ENCODE data around the gene PCDHGC4. TPM values are rescaled to one million over a fixed set of nuclear protein-coding genes. Genes with fewer than 3 reads are reported as not detected.

PCDHGC4 gene
- total RNA-seq, 1 experiment from 2014 or later = 0.10 TPM

DNA sequence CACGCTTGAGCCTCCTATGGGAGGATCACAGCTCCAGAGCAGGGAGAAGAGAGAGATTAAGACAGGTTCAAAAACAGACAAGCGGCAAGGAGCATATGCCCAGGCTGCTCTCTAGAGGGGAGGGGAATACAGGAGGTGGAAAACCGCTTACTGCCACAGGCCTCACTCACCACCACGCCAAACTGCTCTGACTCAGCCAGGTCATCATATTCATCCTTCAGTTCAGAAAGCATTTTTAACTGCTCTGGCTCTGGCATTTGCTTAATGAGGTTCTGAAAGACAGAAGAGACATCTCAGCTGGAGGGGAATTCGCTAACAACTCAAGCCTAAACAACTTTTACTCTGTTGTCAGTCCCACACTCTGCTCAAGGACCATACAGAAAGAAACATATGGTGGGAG, 44.2 kb downstream of the PCDHGC4 start:
- DNase-seq (ENCODE audit: low spot score) = no peak

DNA sequence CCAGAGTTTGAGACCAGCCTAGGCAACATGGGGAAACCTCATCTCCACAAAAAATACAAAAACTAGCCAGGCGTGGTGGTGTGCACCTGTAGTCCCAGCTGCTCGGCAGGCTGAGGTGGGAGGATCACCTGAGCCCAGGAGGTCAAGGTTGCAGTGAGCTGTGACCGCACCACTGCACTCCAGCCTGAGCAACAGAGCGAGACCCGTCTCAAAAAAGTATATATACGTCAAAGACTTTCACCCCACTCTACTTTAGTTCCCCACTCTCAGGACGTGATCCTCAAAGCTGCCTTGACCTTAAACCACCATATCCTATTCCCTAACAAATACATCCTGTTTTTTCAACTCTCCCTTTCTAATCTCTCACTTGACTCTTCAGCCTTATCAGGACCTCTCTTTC, 45.0 kb downstream of the PCDHGC4 start:
- DNase-seq (ENCODE audit: low spot score) = no peak

DNA sequence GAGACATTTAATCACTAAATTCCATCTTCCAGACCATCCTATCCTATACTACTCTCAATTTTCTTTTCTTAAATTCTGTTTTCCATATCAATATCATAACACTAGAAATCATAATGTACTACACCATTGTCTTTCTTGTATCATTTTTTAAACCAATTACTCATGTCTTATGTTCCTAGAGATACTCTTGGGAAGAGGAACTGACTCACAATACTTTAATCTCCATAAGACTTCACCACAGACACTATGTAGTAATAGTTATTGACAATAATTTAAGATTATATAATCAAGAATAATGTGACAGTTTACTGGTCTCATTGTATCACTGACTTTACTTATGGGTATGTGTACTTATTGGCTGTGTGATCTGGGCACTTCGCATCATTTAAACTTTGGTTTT, 47.9 kb downstream of the PCDHGC4 start:
- DNase-seq (ENCODE audit: low spot score) = no peak

DNA sequence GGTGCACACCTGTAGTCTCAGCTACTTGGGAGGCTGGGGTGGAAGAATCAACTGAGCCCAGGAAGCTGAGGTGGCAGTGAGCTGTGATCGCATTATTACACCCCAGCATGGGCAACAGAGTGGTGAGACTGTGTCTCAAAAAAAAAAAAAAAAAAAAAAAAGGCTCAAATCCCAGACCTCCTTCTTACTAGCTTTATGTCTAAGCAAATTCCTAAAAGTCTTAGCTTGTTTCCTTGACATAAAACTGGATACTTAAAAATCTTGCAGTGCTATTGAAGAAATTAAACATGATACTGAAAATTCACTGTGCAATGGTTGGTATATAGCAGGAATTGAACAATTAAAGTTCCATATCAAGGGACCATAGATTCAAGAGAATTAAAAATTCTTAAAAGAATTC, 49.1 kb downstream of the PCDHGC4 start:
- no peak for DNase-seq (ENCODE audit: low spot score)

DNA sequence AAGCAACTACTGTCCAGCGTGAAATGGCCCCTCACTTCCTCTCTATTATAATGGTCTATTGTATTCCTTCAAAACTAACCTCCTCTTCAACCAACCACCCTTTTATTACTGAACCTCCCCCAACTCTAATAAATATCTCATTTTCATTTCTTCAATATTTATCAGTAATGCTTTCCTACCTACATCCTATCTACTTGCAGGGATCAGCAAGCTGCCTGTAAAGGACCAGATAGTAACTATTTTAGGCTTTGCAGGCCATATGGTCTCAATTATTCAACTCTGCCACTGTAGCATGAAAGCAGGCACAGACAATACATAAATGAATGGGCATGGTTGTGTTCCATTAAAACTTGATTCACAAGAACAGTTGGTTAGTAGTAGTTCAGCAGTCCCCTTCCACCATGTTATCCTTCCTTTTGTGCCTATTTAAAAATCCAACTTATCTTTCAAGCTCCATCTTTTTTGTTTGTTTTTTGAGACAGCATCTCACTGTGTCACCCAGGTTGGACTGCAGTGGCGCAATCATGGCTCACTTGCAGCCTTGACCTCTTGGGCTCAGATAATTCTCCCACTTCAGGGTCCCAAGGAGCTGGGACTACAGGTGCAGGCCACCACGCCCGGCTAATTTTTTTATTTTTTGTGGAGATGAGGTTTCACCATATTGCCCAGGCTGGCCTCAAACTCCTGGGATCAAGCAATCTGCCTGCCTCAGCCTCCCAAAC, 49.8 kb downstream of the PCDHGC4 start:
- no peak for DNase-seq (ENCODE audit: low spot score)

Other genes starting within 250 kb of the PCDHGC4 start
- 0.16 and 2.1 TPM in 2 replicates for gene PCDHB15, start 239.6 kb upstream of the PCDHGC4 start, total RNA-seq (2014; rRNA removed; shearing (Covaris generic))
- gene SLC25A2, start 181.0 kb upstream of the PCDHGC4 start, total RNA-seq (2014; rRNA removed; shearing (Covaris generic)) = not detected in 2 replicates
- gene TAF7, start 164.2 kb upstream of the PCDHGC4 start, total RNA-seq (2014; rRNA removed; shearing (Covaris generic)) = 51.2 and 74.8 TPM in 2 replicates
- gene PCDHGA1, start 154.5 kb upstream of the PCDHGC4 start, total RNA-seq (2014; rRNA removed; shearing (Covaris generic)) = 0.51 and 1.6 TPM in 2 replicates
- 0.99 and 1.6 TPM in 2 replicates for gene PCDHGA2, start 146.3 kb upstream of the PCDHGC4 start, total RNA-seq (2014; rRNA removed; shearing (Covaris generic))
- 10.3 and 11.5 TPM in 2 replicates for gene PCDHGA3, start 141.2 kb upstream of the PCDHGC4 start, total RNA-seq (2014; rRNA removed; shearing (Covaris generic))
- gene PCDHGB1, start 134.9 kb upstream of the PCDHGC4 start, total RNA-seq (2014; rRNA removed; shearing (Covaris generic)) = 0.43 and 3.1 TPM in 2 replicates
- 0.74 and 0.97 TPM in 2 replicates for gene PCDHGA4, start 130.0 kb upstream of the PCDHGC4 start, total RNA-seq (2014; rRNA removed; shearing (Covaris generic))
- gene PCDHGB2, start 125.0 kb upstream of the PCDHGC4 start, total RNA-seq (2014; rRNA removed; shearing (Covaris generic)) = 1.6 and 1.9 TPM in 2 replicates
- 0.49 and 0.50 TPM in 2 replicates for gene PCDHGA5, start 120.9 kb upstream of the PCDHGC4 start, total RNA-seq (2014; rRNA removed; shearing (Covaris generic))
- gene PCDHGB3, start 114.8 kb upstream of the PCDHGC4 start, total RNA-seq (2014; rRNA removed; shearing (Covaris generic)) = 0.87 and 1.2 TPM in 2 replicates
- 0.97 and 1.5 TPM in 2 replicates for gene PCDHGA6, start 111.1 kb upstream of the PCDHGC4 start, total RNA-seq (2014; rRNA removed; shearing (Covaris generic))
- 0.27 and 0.29 TPM in 2 replicates for gene PCDHGA7, start 102.3 kb upstream of the PCDHGC4 start, total RNA-seq (2014; rRNA removed; shearing (Covaris generic))
- 0.16 and 0.21 TPM in 2 replicates for gene PCDHGB4, start 97.3 kb upstream of the PCDHGC4 start, total RNA-seq (2014; rRNA removed; shearing (Covaris generic))
- 0.39 and 0.74 TPM in 2 replicates for gene PCDHGA8, start 92.4 kb upstream of the PCDHGC4 start, total RNA-seq (2014; rRNA removed; shearing (Covaris generic))
- gene PCDHGB5, start 87.1 kb upstream of the PCDHGC4 start, total RNA-seq (2014; rRNA removed; shearing (Covaris generic)) = 0.04 and 0.43 TPM in 2 replicates
- 1.1 and 1.8 TPM in 2 replicates for gene PCDHGA9, start 82.3 kb upstream of the PCDHGC4 start, total RNA-seq (2014; rRNA removed; shearing (Covaris generic))
- gene PCDHGB6, start 77.0 kb upstream of the PCDHGC4 start, total RNA-seq (2014; rRNA removed; shearing (Covaris generic)) = 0.02 and 0.33 TPM in 2 replicates
- gene PCDHGA10, start 72.0 kb upstream of the PCDHGC4 start, total RNA-seq (2014; rRNA removed; shearing (Covaris generic)) = 1.4 and 1.9 TPM in 2 replicates
- gene PCDHGB7, start 67.4 kb upstream of the PCDHGC4 start, total RNA-seq (2014; rRNA removed; shearing (Covaris generic)) = 0.58 and 1.4 TPM in 2 replicates
- 0.66 and 1.3 TPM in 2 replicates for gene PCDHGA11, start 64.0 kb upstream of the PCDHGC4 start, total RNA-seq (2014; rRNA removed; shearing (Covaris generic))
- 0.14 and 0.76 TPM in 2 replicates for gene PCDHGA12, start 54.5 kb upstream of the PCDHGC4 start, total RNA-seq (2014; rRNA removed; shearing (Covaris generic))
- 50.8 and 61.5 TPM in 2 replicates for gene PCDHGC3, start 9.1 kb upstream of the PCDHGC4 start, total RNA-seq (2014; rRNA removed; shearing (Covaris generic))
- 0.06 and 0.18 TPM in 2 replicates for gene PCDHGC5, start 4.1 kb downstream of the PCDHGC4 start, total RNA-seq (2014; rRNA removed; shearing (Covaris generic))
- 24.3 and 40.7 TPM in 2 replicates for gene DIAPH1, start 134.0 kb downstream of the PCDHGC4 start, total RNA-seq (2014; rRNA removed; shearing (Covaris generic))
- 76.5 and 82.1 TPM in 2 replicates for gene HDAC3, start 151.8 kb downstream of the PCDHGC4 start, total RNA-seq (2014; rRNA removed; shearing (Covaris generic))
- gene RELL2, start 152.0 kb downstream of the PCDHGC4 start, total RNA-seq (2014; rRNA removed; shearing (Covaris generic)) = 4.5 and 8.4 TPM in 2 replicates
- gene FCHSD1, start 166.4 kb downstream of the PCDHGC4 start, total RNA-seq (2014; rRNA removed; shearing (Covaris generic)) = 5.9 and 11.0 TPM in 2 replicates
- 4.4 and 4.8 TPM in 2 replicates for gene ARAP3, start 197.2 kb downstream of the PCDHGC4 start, total RNA-seq (2014; rRNA removed; shearing (Covaris generic))